ENCODE measurements around the gene SNTA1.
"Not testable (repeated sequence)": the region's sequence is repeated elsewhere in the genome, so short reads cannot be mapped to it uniquely, and the experiment has no call there.

Gene SNTA1

DNA sequence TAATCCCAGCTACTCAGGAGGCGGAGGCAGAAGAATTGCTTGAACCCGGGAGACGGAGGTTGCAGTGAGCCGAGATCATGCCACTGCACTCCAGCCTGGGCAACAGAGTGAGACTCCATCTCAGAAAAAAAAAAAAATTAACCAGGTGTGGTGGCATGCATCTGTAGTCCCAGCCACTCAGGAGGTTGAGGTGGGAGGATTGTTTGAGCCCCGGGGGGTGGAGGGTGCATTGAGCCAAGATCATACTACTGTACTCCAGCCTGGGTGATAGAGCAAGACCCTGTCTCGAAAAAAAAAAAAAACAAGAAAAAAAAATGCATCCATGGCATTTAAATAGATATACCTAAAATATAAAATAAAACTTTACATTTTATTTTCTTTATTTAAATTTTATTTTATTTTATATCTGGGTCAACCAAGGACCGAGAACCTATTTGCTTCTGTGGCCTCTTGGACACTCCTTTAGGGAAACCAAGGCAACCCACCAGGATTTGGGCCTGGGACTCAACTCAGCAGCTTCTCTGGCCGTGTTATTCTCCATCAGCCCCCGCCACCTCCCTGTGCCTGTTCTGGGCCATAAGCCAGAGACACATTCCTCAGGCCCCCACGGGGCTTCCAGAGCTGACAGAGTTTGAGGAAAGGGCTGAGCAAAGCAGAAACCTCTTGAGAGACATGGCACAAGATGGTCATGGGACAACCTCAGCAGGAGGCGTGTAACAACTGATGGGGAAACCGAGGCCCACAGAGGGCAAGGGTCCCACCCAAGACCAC is 6.2 kb downstream of the SNTA1 start:
- no peak for DNase-seq (ENCODE audit: extremely low read depth, insufficient read length)
- no peak for TF ChIP-seq CTCF (IDR thresholded peaks at IDR 0.05; ENCODE audit: insufficient read depth, low read length, poor library complexity, severe bottlenecking)
- Histone ChIP-seq H3K4me3 (replicated peaks; ENCODE audit: low read depth, low read length) (no peak overlapping the region), H3K27me3 (replicated peaks; ENCODE audit: control insufficient read depth, insufficient read depth, low read length) (no peaks in the 10 kb centered on the region), H3K36me3 (ENCODE audit: control insufficient read depth, insufficient read depth, low read length) (no peaks in the 10 kb centered on the region)

DNA sequence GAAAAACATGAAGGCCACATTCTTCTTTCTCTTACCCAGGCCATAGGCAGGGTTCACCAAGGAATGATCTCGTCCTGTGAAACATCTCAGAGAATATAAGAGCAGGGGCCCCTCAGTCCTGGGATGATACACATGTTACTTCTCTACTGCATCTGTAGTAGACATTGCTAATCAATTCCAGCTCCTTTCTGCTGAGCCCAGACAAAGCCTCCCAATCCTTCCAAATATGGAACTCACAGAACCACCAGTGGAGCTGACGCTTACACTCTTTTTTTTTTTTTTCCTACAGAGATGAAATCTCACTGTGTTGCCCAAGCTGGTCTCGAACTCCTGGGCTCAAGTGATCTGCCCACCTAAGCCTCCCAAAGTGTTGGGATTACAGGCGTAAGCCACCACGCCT is 9.1 kb downstream of the SNTA1 start:
- no peaks in the 10 kb centered on the region for H3K36me3 ChIP-seq (ENCODE audit: control insufficient read depth, insufficient read depth, low read length)
- no peak overlapping the region for H3K4me3 ChIP-seq (replicated peaks; ENCODE audit: low read depth, low read length)
- no peak for TF ChIP-seq CTCF (IDR thresholded peaks at IDR 0.05; ENCODE audit: insufficient read depth, low read length, poor library complexity, severe bottlenecking)
- no peak for DNase-seq (ENCODE audit: extremely low read depth, insufficient read length)
- H3K27me3 ChIP-seq (replicated peaks; ENCODE audit: control insufficient read depth, insufficient read depth, low read length): no peaks in the 10 kb centered on the region

GRCh38 chr20:33433465-33434234 is 9.9 kb downstream of the SNTA1 start:
- no peaks in the 10 kb centered on the region for H3K36me3 ChIP-seq (ENCODE audit: control insufficient read depth, insufficient read depth, low read length)
- no peak for TF ChIP-seq CTCF (IDR thresholded peaks at IDR 0.05; ENCODE audit: insufficient read depth, low read length, poor library complexity, severe bottlenecking)
- no peaks in the 10 kb centered on the region for H3K27me3 ChIP-seq (replicated peaks; ENCODE audit: control insufficient read depth, insufficient read depth, low read length)
- no peak overlapping the region for H3K4me3 ChIP-seq (replicated peaks; ENCODE audit: low read depth, low read length)
- no peak for DNase-seq (ENCODE audit: extremely low read depth, insufficient read length)

DNA sequence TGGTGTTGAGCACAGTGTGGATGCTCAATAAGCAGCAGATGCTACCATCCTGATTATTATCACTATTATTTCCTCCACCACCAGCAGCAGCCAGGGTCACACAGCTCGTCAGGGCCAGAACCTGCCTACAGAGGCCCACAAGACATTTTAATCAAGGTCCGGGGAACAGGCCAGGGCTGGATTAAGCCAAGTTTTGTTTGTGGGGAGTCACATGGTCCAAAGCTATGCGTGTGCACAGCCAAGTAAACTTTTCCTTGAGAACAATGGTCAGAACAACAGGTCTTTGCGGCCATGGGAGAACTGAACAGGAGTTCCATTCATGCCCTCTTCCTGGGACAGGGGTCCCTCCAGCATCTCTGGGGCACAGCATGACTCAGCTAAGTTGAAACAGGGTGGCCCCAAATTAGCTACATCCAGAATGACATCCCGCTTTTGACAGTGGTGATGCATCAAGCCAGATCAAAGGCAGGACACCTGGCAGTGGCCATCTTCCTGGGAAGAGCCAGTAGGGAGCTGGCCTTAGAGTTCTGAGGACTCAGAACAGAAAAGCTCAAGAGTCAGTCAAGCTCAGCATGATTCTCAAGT is 11.7 kb downstream of the SNTA1 start:
- DNase-seq (ENCODE audit: extremely low read depth, insufficient read length): no peak
- Histone ChIP-seq H3K4me3 (replicated peaks; ENCODE audit: low read depth, low read length) (no peak overlapping the region), H3K36me3 (ENCODE audit: control insufficient read depth, insufficient read depth, low read length) (no peaks in the 10 kb centered on the region), H3K27me3 (replicated peaks; ENCODE audit: control insufficient read depth, insufficient read depth, low read length) (no peaks in the 10 kb centered on the region)
- TF ChIP-seq CTCF (IDR thresholded peaks at IDR 0.05; ENCODE audit: insufficient read depth, low read length, poor library complexity, severe bottlenecking): no peak

- not testable (repeated sequence) for H3K27me3 ChIP-seq (replicated peaks; ENCODE audit: control insufficient read depth, insufficient read depth, low read length); H3K4me3 ChIP-seq (replicated peaks; ENCODE audit: low read depth, low read length); H3K36me3 ChIP-seq (ENCODE audit: control insufficient read depth, insufficient read depth, low read length); DNase-seq (ENCODE audit: extremely low read depth, insufficient read length)
Measured at GRCh38 chr20:33423875-33424274, 19.7 kb downstream of the SNTA1 start.

Data from GM06990 (cell line).